Stimulated activated naive B cell treated with anti-CD40 and anti-IgM and Interleukin-4, amounts not matched to agents 10 μg/mL and 1 μg/mL and 100 μg/mL, for 72 hours (primary cell): ENCODE results near the gene TBC1D17.

Experiments
- ATAC-seq, 2 donors: fragments of 150-1000 bp; cut with Tn5 transposase; replicated peaks; 2 replicates each; pipeline ENCODE4 v1.10.0; 2021; ENCODE audit warnings: moderate library complexity in 1 of 2
- DNase-seq: peaks from one replicate; pipeline ENCODE4 v3.0.0; 2021
- H3K27ac Mint-ChIP-seq: one replicate; pipeline ENCODE4 v1.8.0; 2022; ENCODE audit warnings: mild to moderate bottlenecking, mixed read lengths
- H3K27me3 Mint-ChIP-seq, 2 donors: one replicate each; pipeline ENCODE4 v1.8.0; 2022; ENCODE audit warnings: mixed read lengths in 2 of 2
- H3K36me3 Mint-ChIP-seq, 2 donors: one replicate each; pipeline ENCODE4 v1.8.0; 2022; ENCODE audit warnings: mixed read lengths in 2 of 2, mild to moderate bottlenecking in 1 of 2
- H3K4me1 Mint-ChIP-seq, 2 donors: one replicate each; pipeline ENCODE4 v1.8.0; 2022; ENCODE audit warnings: mixed read lengths in 2 of 2, mild to moderate bottlenecking in 1 of 2
- H3K4me3 Mint-ChIP-seq, 2 donors: one replicate each; pipeline ENCODE4 v1.8.0; 2022; ENCODE audit warnings: mild to moderate bottlenecking in 2 of 2, mixed read lengths in 2 of 2, moderate library complexity in 1 of 2
- H3K9me3 Mint-ChIP-seq, 2 donors: one replicate each; pipeline ENCODE4 v1.8.0; 2022; ENCODE audit warnings: mixed read lengths in 2 of 2, mild to moderate bottlenecking in 1 of 2

The TBC1D17 gene

DNA sequence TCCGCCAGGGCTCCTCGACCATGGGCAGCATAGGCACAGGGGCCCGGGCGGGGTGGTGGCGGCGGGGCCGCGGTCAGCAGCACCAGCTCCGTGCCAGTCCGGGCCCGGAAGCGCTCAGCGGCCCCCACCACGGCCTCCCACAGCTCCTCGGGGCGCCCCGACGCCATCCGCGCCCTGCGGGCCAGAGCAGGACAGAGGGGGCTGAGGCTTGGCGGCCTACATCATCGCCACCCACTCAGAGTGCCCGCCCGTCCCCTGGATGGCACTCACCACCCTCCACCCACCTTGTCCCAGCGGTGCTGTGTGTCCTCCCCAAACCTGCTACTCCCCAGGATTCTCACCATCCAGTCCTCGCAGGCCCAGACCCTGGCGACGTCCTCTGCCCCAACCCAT lies 4.4 kb upstream of the TBC1D17 start:
- no peak for DNase-seq
- no peak for ATAC-seq
- Mint-ChIP-seq H3K36me3 (peaks cover 18 to 25% of the 10 kb centered on the region in 2 donors), H3K27me3 (no peaks in the 10 kb centered on the region), H3K4me1 (peaks cover 20 to 43% of the 10 kb centered on the region in 2 donors), H3K4me3 (no peak overlapping the region), H3K9me3 (no peaks in the 10 kb centered on the region), H3K27ac (peak overlapping the region; percentile 78)

GRCh38 chr19:49873834-49874233 lies 3.7 kb upstream of the TBC1D17 start:
- Mint-ChIP-seq H3K27ac (peak overlapping the region; percentile 43), H3K4me1 (peaks cover 25 to 50% of the 10 kb centered on the region in 2 donors), H3K4me3 (no peak overlapping the region), H3K9me3 (no peaks in the 10 kb centered on the region), H3K36me3 (peaks cover 20 to 30% of the 10 kb centered on the region in 2 donors), H3K27me3 (no peaks in the 10 kb centered on the region)
- DNase-seq (no peak), ATAC-seq (no peak)

DNA sequence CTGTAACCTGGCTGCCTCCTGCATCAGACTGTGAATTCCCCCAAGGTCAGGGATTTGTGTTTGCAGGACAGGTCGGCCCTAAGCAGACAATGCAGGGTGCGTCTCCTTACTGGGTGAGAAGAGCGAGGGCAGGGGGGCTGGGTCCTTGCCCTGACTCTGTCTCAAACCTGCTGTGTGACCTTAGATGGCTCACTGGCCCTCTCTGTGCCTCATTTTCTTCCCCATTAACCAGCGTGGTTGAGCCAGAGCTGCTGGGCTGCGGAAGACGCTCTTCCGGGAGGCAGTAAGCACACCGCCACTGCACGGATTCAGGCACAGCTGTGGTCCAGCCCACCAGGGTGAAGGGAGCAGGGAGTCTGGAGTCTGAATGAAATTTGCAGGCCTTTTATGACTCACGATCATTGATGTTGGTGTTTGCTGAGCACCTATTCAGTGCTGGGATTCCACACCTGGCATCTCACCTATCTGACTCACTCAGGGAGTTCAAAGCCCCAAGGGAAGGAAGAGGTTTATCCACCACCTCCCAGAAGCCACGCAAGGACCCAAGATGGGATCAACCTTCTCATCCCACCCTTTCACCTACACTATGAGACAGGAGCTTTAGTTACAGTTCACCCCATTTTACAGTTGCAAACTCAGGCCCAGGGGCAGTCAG lies 2.9 kb upstream of the TBC1D17 start:
- Mint-ChIP-seq H3K27ac (peak overlapping the region; percentile 43), H3K36me3 (peaks cover 26 to 38% of the 10 kb centered on the region in 2 donors), H3K9me3 (no peaks in the 10 kb centered on the region), H3K27me3 (no peaks in the 10 kb centered on the region), H3K4me3 (peak overlapping the region in 1 of 2 donors; percentile 30), H3K4me1 (peaks cover 29 to 58% of the 10 kb centered on the region in 2 donors)
- no peak for ATAC-seq
- no peak for DNase-seq

DNA sequence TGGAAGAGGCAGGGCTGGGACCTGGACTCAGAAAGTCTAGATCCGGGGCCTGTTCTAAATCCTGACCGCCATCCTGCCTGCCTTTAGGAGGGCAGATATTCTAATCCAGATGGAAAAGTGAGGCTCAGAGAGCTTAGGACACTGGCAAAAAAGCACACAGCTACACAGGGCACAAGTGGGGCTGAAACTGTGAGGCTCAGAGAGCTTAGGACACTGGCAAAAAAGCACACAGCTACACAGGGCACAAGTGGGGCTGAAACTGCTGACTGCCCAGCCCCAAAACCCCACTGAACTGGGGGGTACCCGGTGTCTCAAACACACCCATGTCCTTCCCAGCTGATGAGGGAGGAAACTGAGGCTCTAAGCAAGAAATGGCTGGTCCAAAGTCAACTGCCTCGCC lies 2.3 kb upstream of the TBC1D17 start:
- ATAC-seq: no peak
- H3K27ac Mint-ChIP-seq: no peak overlapping the region
- H3K4me3 Mint-ChIP-seq: no peak overlapping the region
- H3K9me3 Mint-ChIP-seq: no peaks in the 10 kb centered on the region
- DNase-seq: no peak
- no peaks in the 10 kb centered on the region for H3K27me3 Mint-ChIP-seq
- peaks cover 28 to 41% of the 10 kb centered on the region in 2 donors for H3K36me3 Mint-ChIP-seq
- peaks cover 27 to 58% of the 10 kb centered on the region in 2 donors for H3K4me1 Mint-ChIP-seq

DNA sequence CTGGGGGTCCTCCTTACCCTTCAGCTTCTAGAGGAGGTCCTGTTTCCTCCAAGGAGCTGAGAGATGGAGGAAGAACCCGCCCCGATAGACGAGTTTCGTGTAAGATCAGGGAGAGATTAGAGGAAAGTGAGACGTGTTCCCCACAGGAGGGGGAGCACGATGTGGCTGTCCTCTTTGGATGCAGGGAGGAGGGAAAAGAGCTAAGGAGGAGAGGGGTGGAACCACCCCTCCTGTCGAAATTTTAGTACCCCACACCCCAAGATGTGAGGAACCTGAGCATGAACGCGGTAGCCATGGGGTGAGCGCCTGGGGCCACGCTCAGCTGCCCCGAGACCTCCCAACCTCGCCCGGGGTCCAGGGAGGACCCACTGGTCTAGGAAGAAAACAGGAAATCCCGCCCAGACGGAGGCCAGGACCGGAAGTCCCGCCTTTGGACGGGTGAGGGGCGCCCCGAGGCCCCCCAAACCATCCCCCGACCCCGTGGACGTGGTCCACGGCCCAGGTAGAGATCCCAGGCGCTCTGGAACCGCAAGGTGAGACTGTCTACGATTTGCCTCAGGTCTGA lies 1.6 kb upstream of the TBC1D17 start:
- H3K4me1 Mint-ChIP-seq: peaks cover 26 to 57% of the 10 kb centered on the region in 2 donors
- H3K27me3 Mint-ChIP-seq: no peaks in the 10 kb centered on the region
- no peak overlapping the region for H3K4me3 Mint-ChIP-seq
- no peaks in the 10 kb centered on the region for H3K9me3 Mint-ChIP-seq
- H3K27ac Mint-ChIP-seq: no peak overlapping the region
- ATAC-seq: no peak
- H3K36me3 Mint-ChIP-seq: peaks cover 33 to 49% of the 10 kb centered on the region in 2 donors
- DNase-seq: peak; percentile 49

DNA sequence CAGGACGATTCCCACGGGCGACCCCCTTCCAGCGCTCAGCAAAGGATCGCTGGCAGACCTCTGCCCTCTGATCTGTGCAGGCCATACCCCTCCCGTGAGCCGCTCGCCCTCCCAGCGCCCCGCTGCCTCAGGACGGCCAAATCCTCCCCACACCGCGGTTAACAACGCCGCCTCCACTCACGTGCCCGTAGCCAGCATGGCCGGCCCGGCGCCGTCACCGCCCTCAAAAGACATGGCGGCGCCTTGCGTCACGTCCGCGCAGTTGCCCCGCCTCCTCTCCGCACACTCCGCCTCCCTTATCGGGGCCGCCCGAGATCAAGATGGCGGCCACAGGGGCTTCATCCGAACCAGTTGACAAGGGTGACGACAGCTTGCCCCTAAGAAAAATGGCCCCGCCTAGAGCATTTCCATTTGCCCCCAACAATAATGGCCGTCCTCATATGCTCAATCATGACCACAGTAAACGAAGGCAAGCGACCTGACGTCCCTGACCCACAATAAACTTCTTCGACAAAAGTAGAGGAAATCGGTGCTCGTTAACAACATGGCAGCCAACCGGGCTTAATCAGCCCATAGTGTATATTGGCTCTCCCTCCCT lies 981 bp upstream of the TBC1D17 start:
- peak; percentile 98 for DNase-seq
- peak; percentile 62 to 69 for ATAC-seq
- Mint-ChIP-seq H3K27ac (no peak overlapping the region), H3K36me3 (peaks cover 39 to 55% of the 10 kb centered on the region in 2 donors), H3K4me1 (peaks cover 29 to 60% of the 10 kb centered on the region in 2 donors), H3K9me3 (no peaks in the 10 kb centered on the region), H3K27me3 (no peaks in the 10 kb centered on the region), H3K4me3 (no peak overlapping the region)

DNA sequence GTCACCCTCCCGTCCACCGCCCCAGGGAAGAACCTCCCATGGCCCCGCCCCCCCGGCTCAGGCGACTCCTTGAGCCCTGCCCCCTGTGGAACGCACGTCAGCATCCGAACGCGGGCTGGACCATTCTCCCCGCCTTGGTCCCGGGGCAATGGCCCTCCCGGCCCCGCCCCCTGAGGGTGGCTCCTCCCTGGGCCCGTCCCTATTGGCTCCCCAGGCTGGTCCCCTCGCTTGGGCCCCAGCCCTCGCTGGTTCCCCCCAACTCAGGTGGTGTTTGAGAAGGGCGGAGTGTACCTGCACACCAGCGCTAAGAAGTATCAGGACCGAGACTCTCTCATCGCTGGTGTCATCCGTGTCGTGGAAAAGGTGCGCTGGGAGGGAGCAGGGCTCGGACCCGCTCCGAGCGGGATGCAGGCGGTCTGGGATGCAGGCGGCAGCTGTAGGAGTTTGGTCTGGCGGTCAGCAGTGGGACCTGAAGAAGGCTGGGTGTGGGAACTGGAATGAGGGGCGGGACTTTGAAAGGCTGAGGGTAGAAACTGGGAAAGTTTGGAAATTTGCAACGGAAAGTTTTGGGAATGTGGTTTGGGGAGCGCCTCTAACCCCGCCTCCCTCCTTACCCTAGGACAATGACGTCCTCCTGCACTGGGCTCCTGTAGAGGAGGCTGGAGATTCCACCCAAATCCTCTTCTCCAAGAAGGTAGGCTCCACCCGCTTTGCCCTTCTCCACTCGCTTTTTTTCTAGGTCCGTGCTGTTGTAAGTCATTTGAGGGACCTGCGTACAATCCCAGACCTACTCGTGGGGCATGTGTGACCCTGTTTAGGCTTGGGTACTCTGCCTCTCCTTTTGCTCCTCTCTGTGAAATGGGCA lies 609 bp downstream of the TBC1D17 start:
- H3K4me1 Mint-ChIP-seq: peaks cover 29 to 64% of the 10 kb centered on the region in 2 donors
- ATAC-seq (peak; percentile 74 to 76), DNase-seq (peak; percentile 97)
- H3K27ac Mint-ChIP-seq: no peak overlapping the region
- H3K9me3 Mint-ChIP-seq: no peaks in the 10 kb centered on the region
- no peaks in the 10 kb centered on the region for H3K27me3 Mint-ChIP-seq
- H3K36me3 Mint-ChIP-seq: peaks cover 46 to 62% of the 10 kb centered on the region in 2 donors
- no peak overlapping the region for H3K4me3 Mint-ChIP-seq

GRCh38 chr19:49878744-49879070 lies 1.2 kb downstream of the TBC1D17 start:
- no peak overlapping the region for H3K4me3 Mint-ChIP-seq
- ATAC-seq (no peak), DNase-seq (no peak)
- no peak overlapping the region for H3K27ac Mint-ChIP-seq
- peaks cover 30 to 70% of the 10 kb centered on the region in 2 donors for H3K4me1 Mint-ChIP-seq
- H3K9me3 Mint-ChIP-seq: peaks cover 0 to 2% of the 10 kb centered on the region in 2 donors
- peaks cover 52 to 65% of the 10 kb centered on the region in 2 donors for H3K36me3 Mint-ChIP-seq
- no peaks in the 10 kb centered on the region for H3K27me3 Mint-ChIP-seq

DNA sequence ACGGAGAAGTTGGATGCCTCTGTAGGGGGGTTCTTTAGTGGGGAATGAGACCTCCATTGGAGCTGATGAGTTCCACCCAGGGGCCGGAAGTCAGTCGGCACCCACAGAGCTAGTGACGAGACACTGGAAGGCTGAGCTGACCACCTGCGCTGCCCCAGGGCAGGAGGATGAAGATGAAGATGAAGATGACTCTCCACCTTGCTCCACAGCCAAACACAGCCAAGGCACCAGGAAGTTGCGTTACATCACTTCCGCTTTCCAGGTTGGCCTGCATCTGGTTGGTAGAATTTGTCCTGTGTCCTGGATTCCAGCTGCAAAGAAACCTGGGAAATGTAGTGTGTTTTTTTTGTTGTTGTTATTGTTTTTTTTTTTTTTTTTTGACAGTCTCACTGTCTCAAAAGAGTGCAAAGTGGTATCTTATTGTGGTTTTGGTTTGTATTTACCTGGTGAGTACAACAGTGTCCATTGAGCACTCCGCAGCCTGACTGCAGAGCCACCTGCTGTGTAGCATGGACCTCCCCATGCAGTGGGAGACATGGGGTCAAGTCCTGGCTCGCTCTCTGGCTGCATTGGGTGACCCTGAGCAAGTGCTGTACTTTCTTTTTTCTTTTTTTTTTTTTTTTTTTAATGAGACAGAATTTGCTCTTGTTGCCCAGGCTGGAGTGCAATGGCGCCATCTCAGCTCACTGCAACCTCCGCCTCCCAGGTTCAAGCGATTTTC lies 1.9 kb downstream of the TBC1D17 start:
- peaks cover 31 to 71% of the 10 kb centered on the region in 2 donors for H3K4me1 Mint-ChIP-seq
- ATAC-seq (no peak), DNase-seq (no peak)
- H3K9me3 Mint-ChIP-seq: peaks cover 0 to 2% of the 10 kb centered on the region in 2 donors
- H3K36me3 Mint-ChIP-seq: peaks cover 54 to 64% of the 10 kb centered on the region in 2 donors
- peak overlapping the region; percentile 42 for H3K27ac Mint-ChIP-seq
- peak overlapping the region in 1 of 2 donors; percentile 9 for H3K4me3 Mint-ChIP-seq
- no peaks in the 10 kb centered on the region for H3K27me3 Mint-ChIP-seq

- ATAC-seq (no peak), DNase-seq (no peak)
- no peak overlapping the region for H3K4me3 Mint-ChIP-seq
- H3K27me3 Mint-ChIP-seq: no peaks in the 10 kb centered on the region
- H3K9me3 Mint-ChIP-seq: peaks cover 0 to 2% of the 10 kb centered on the region in 2 donors
- H3K36me3 Mint-ChIP-seq: peaks cover 60 to 73% of the 10 kb centered on the region in 2 donors
- H3K27ac Mint-ChIP-seq: no peak overlapping the region
- H3K4me1 Mint-ChIP-seq: peaks cover 33 to 72% of the 10 kb centered on the region in 2 donors
Observed at GRCh38 chr19:49880162-49880869, 2.8 kb downstream of the TBC1D17 start.

DNA sequence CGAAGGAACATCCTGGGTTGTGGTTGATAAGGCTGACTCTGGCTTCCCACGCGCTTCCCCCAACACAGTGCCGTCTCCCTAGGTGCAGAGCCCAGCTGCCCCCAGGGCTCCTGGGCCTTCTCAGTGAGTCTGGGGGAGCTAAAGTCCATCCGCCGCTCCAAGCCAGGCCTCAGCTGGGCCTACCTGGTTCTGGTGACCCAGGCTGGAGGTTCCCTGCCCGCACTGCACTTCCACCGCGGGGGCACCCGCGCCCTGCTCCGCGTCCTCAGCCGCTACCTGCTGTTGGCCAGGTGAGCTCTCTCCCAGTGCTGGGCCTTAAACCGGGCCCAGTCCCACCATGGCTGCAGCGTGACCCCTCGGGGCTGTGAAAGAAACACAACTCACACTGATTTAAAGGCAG lies 3.7 kb downstream of the TBC1D17 start:
- peaks cover 61 to 74% of the 10 kb centered on the region in 2 donors for H3K36me3 Mint-ChIP-seq
- H3K4me1 Mint-ChIP-seq: peaks cover 29 to 71% of the 10 kb centered on the region in 2 donors
- no peak for DNase-seq
- no peaks in the 10 kb centered on the region for H3K27me3 Mint-ChIP-seq
- no peak for ATAC-seq
- no peak overlapping the region for H3K4me3 Mint-ChIP-seq
- H3K9me3 Mint-ChIP-seq: peaks cover 0 to 2% of the 10 kb centered on the region in 2 donors
- H3K27ac Mint-ChIP-seq: no peak overlapping the region

GRCh38 chr19:49881672-49882394 lies 4.3 kb downstream of the TBC1D17 start:
- H3K27me3 Mint-ChIP-seq: no peaks in the 10 kb centered on the region

DNA sequence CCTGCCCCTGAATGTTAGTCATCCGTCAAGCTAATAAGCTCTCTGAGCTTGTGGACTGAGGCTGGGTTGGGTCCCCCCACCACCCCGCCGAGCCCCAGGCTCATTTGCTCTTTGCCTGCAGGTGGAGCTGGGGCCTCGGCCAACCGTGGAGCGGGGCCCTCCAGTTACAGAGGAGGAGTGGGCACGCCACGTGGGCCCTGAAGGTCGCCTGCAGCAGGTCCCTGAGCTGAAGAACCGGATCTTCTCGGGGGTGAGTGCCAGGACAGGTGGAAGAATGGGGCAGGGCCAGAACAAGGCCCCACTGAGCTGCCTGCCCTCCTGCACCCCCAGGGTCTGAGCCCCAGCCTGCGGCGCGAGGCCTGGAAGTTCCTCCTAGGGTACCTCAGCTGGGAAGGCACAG lies 5.1 kb downstream of the TBC1D17 start:
- Mint-ChIP-seq H3K9me3 (peaks cover 0 to 2% of the 10 kb centered on the region in 2 donors), H3K4me3 (no peak overlapping the region), H3K36me3 (peaks cover 69 to 87% of the 10 kb centered on the region in 2 donors), H3K27ac (peak overlapping the region; percentile 73), H3K27me3 (no peaks in the 10 kb centered on the region), H3K4me1 (peaks cover 37 to 86% of the 10 kb centered on the region in 2 donors)
- DNase-seq: no peak
- no peak for ATAC-seq

More at GRCh38 chr19:49881672-49882394, 4.3 kb downstream of the TBC1D17 start:
- Mint-ChIP-seq H3K36me3 (peaks cover 66 to 79% of the 10 kb centered on the region in 2 donors), H3K4me3 (peak overlapping the region in 1 of 2 donors; percentile 36), H3K9me3 (peaks cover 0 to 2% of the 10 kb centered on the region in 2 donors), H3K27ac (peak overlapping the region; percentile 79), H3K4me1 (peaks cover 29 to 77% of the 10 kb centered on the region in 2 donors)
- DNase-seq: no peak
- ATAC-seq: no peak
